ENCODE results near the gene PEX19.
"Not testable (repeated sequence)": the region's sequence is repeated elsewhere in the genome, so short reads cannot be mapped to it uniquely, and the experiment has no call there.

The PEX19 gene

GRCh38 chr1:160291248-160292220 is 6.6 kb upstream of the PEX19 start (continued):
- TF ChIP-seq ATF2 (tag by site-specific recombination; IDR thresholded peaks at IDR 0.05; ENCODE audit: low read depth) = no peak
- TF ChIP-seq ZNF214 (tag by site-specific recombination; IDR thresholded peaks at IDR 0.05; ENCODE audit: borderline replicate concordance) = no peak
- TF ChIP-seq ZNF324 (tag by site-specific recombination; IDR thresholded peaks at IDR 0.05) = no peak
- TF ChIP-seq ZNF266 (tag by site-specific recombination; IDR thresholded peaks at IDR 0.05; ENCODE audit: low read depth) = no peak
- TF ChIP-seq ZNF350 (tag by site-specific recombination; IDR thresholded peaks at IDR 0.05) = no peak
- peak; percentile 62 for TF ChIP-seq ZNF654 (tag by site-specific recombination; IDR thresholded peaks at IDR 0.05; ENCODE audit: low read depth)
- TF ChIP-seq, protein P1, sequence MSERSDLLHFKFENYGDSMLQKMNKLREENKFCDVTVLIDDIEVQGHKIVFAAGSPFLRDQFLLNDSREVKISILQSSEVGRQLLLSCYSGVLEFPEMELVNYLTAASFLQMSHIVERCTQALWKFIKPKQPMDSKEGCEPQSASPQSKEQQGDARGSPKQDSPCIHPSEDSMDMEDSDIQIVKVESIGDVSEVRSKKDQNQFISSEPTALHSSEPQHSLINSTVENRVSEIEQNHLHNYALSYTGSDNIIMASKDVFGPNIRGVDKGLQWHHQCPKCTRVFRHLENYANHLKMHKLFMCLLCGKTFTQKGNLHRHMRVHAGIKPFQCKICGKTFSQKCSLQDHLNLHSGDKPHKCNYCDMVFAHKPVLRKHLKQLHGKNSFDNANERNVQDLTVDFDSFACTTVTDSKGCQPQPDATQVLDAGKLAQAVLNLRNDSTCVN (tag by site-specific recombination; optimal IDR thresholded peaks at IDR 0.05) = no peak

GRCh38 chr1:160287769-160288168 is 2.8 kb upstream of the PEX19 start:
- CTCF ChIA-PET = interaction anchor here (0.6 to 7.7 kb wide), 13 partner anchors 13 to 1054 kb away, joined by 3 to 108 read pairs (median 4); no protein-coding TSS in a partner anchor
- H3K36me3 ChIP-seq (ENCODE audit: control insufficient read depth in 2 of 2, insufficient read depth in 1 of 2, low read length in 2 of 2) = peaks cover 22 to 47% of the 10 kb centered on the region in 2 experiments
- H3K4me3 ChIP-seq (ENCODE audit: low read depth, low read length); H3K9me3 ChIP-seq (ENCODE audit: control insufficient read depth, insufficient read depth, low read depth, low read length); H3K4me1 ChIP-seq (ENCODE audit: control insufficient read depth, insufficient read depth, low read length); H3K27ac ChIP-seq (ENCODE audit: extremely low read depth, low read depth, low read length); POLR2A ChIA-PET: not testable (repeated sequence)

- Histone ChIP-seq H3K9me3 (ENCODE audit: control insufficient read depth, insufficient read depth, low read depth, low read length) (no peaks in the 10 kb centered on the region), H3K4me3 (ENCODE audit: low read depth, low read length) (no peak overlapping the region), H3K36me3 (ENCODE audit: control insufficient read depth in 2 of 2, insufficient read depth in 1 of 2, low read length in 2 of 2) (peaks cover 23 to 47% of the 10 kb centered on the region in 2 experiments), H3K27ac (ENCODE audit: extremely low read depth, low read depth, low read length) (no peak overlapping the region), H3K4me1 (ENCODE audit: control insufficient read depth, insufficient read depth, low read length) (no peaks in the 10 kb centered on the region)
- TF ChIP-seq ZSCAN23 (tag by site-specific recombination; IDR thresholded peaks at IDR 0.05) = no peak
- no peak for TF ChIP-seq ZNF76 (tag by site-specific recombination; IDR thresholded peaks at IDR 0.05; ENCODE audit: borderline replicate concordance, low read depth)
- TF ChIP-seq ZNF214 (tag by site-specific recombination; IDR thresholded peaks at IDR 0.05; ENCODE audit: borderline replicate concordance) = no peak
- no peak for TF ChIP-seq ZFP69B (tag by site-specific recombination; IDR thresholded peaks at IDR 0.05)
- TF ChIP-seq ZBTB20 (tag by site-specific recombination; IDR thresholded peaks at IDR 0.05) = no peak
- no peak for TF ChIP-seq ZNF544 (tag by site-specific recombination; IDR thresholded peaks at IDR 0.05)
- no peak for TF ChIP-seq ZNF660 (tag by site-specific recombination; IDR thresholded peaks at IDR 0.05)
- TF ChIP-seq ZNF654 (tag by site-specific recombination; IDR thresholded peaks at IDR 0.05; ENCODE audit: low read depth) = no peak
- TF ChIP-seq, protein P2, sequence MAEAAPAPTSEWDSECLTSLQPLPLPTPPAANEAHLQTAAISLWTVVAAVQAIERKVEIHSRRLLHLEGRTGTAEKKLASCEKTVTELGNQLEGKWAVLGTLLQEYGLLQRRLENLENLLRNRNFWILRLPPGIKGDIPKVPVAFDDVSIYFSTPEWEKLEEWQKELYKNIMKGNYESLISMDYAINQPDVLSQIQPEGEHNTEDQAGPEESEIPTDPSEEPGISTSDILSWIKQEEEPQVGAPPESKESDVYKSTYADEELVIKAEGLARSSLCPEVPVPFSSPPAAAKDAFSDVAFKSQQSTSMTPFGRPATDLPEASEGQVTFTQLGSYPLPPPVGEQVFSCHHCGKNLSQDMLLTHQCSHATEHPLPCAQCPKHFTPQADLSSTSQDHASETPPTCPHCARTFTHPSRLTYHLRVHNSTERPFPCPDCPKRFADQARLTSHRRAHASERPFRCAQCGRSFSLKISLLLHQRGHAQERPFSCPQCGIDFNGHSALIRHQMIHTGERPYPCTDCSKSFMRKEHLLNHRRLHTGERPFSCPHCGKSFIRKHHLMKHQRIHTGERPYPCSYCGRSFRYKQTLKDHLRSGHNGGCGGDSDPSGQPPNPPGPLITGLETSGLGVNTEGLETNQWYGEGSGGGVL (tag by site-specific recombination; IDR thresholded peaks at IDR 0.05) = no peak
- TF ChIP-seq, protein P3, sequence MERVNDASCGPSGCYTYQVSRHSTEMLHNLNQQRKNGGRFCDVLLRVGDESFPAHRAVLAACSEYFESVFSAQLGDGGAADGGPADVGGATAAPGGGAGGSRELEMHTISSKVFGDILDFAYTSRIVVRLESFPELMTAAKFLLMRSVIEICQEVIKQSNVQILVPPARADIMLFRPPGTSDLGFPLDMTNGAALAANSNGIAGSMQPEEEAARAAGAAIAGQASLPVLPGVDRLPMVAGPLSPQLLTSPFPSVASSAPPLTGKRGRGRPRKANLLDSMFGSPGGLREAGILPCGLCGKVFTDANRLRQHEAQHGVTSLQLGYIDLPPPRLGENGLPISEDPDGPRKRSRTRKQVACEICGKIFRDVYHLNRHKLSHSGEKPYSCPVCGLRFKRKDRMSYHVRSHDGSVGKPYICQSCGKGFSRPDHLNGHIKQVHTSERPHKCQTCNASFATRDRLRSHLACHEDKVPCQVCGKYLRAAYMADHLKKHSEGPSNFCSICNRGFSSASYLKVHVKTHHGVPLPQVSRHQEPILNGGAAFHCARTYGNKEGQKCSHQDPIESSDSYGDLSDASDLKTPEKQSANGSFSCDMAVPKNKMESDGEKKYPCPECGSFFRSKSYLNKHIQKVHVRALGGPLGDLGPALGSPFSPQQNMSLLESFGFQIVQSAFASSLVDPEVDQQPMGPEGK (tag by site-specific recombination; IDR thresholded peaks at IDR 0.05) = no peak
- no peak for TF ChIP-seq KLF10 (tag by site-specific recombination; IDR thresholded peaks at IDR 0.05)
- TF ChIP-seq GFI1B (tag by site-specific recombination; IDR thresholded peaks at IDR 0.05) = no peak
- TF ChIP-seq ZNF585B (tag by site-specific recombination; IDR thresholded peaks at IDR 0.05) = no peak
- TF ChIP-seq SP3 (tag by site-specific recombination; IDR thresholded peaks at IDR 0.05) = no peak
- no peak for TF ChIP-seq ZNF112 (tag by site-specific recombination; IDR thresholded peaks at IDR 0.05)
- ChIA-PET CTCF (interaction anchor here (0.6 to 2.4 kb wide), 8 partner anchors 12 to 188 kb away, joined by 3 to 10 read pairs (median 4); no protein-coding TSS in a partner anchor), POLR2A (interaction anchor here (0.7 to 2.1 kb wide), 12 partner anchors 11 to 145 kb away, joined by 3 to 20 read pairs (median 3); partner anchors contain the start of gene DCAF8)
Measured at GRCh38 chr1:160285506-160285905, 573 bp upstream of the PEX19 start.
